IPS-20b (cell line): Measurements from ENCODE around the gene RASAL3.
"Not testable (repeated sequence)": the region's sequence is repeated elsewhere in the genome, so short reads cannot be mapped to it uniquely, and the experiment has no call there.

Experiments
- H3K27ac ChIP-seq: one replicate; pipeline ENCODE4 v1.5.1; 2013; ENCODE audit warnings: low read length
- H3K27me3 ChIP-seq: 2 replicates; pipeline ENCODE4 v1.6.1; 2013; ENCODE audit warnings: mild to moderate bottlenecking, low read length, inconsistent platforms; ENCODE audit not compliant: insufficient read depth
- H3K36me3 ChIP-seq: 2 replicates; pipeline ENCODE4 v1.6.1; 2013; ENCODE audit warnings: low read depth, mild to moderate bottlenecking, inconsistent platforms, low read length, moderate library complexity; ENCODE audit not compliant: insufficient read depth
- H3K4me1 ChIP-seq: 2 replicates; pipeline ENCODE4 v1.6.1; 2013; ENCODE audit warnings: mild to moderate bottlenecking, control low read depth, inconsistent platforms, low read length, moderate library complexity; ENCODE audit not compliant: insufficient read depth
- H3K4me3 ChIP-seq: 2 replicates; pipeline ENCODE4 v1.5.1; 2013; ENCODE audit warnings: mild to moderate bottlenecking, low read length, inconsistent platforms
- H3K9ac ChIP-seq: 2 replicates; pipeline ENCODE4 v1.6.1; 2013; ENCODE audit warnings: low read depth, mild to moderate bottlenecking, inconsistent platforms, low read length, moderate library complexity
- H3K9me3 ChIP-seq: 2 replicates; pipeline ENCODE4 v1.6.1; 2013; ENCODE audit warnings: mild to moderate bottlenecking, low read depth, low read length, inconsistent platforms; ENCODE audit not compliant: insufficient read depth

Gene RASAL3

GRCh38 chr19:15488489-15489226, 24.3 kb upstream of the RASAL3 start:
- Histone ChIP-seq H3K4me1 (no peaks in the 10 kb centered on the region), H3K36me3 (no peaks in the 10 kb centered on the region), H3K9me3 (peaks cover 40% of the 10 kb centered on the region), H3K9ac (no peak overlapping the region), H3K27ac (no peak overlapping the region), H3K27me3 (no peaks in the 10 kb centered on the region), H3K4me3 (no peak overlapping the region)

GRCh38 chr19:15487038-15487437, 22.7 kb upstream of the RASAL3 start:
- Histone ChIP-seq H3K9me3 (peaks cover 49% of the 10 kb centered on the region), H3K36me3 (no peaks in the 10 kb centered on the region), H3K4me3 (no peak overlapping the region), H3K27ac (no peak overlapping the region), H3K9ac (no peak overlapping the region), H3K4me1 (no peaks in the 10 kb centered on the region), H3K27me3 (no peaks in the 10 kb centered on the region)

- not testable (repeated sequence) for H3K9ac ChIP-seq, H3K4me3 ChIP-seq, H3K36me3 ChIP-seq, H3K27me3 ChIP-seq, H3K4me1 ChIP-seq, H3K27ac ChIP-seq
- H3K9me3 ChIP-seq, result peaks cover 52% of the 10 kb centered on the region
Observed at GRCh38 chr19:15485768-15486167, 21.4 kb upstream of the RASAL3 start.

- H3K4me3 ChIP-seq, H3K9ac ChIP-seq, H3K36me3 ChIP-seq, H3K27ac ChIP-seq, H3K27me3 ChIP-seq, H3K4me1 ChIP-seq: not testable (repeated sequence)
- H3K9me3 ChIP-seq, result peaks cover 51% of the 10 kb centered on the region
Observed at GRCh38 chr19:15480996-15481395, 16.7 kb upstream of the RASAL3 start.

GRCh38 chr19:15479391-15480345, 15.3 kb upstream of the RASAL3 start, which contains the start of gene PGLYRP2:
PGLYRP2 (minus strand) TSS chr19:15479501; CDS start chr19:15479371, 130 bp downstream.
- H3K27me3 ChIP-seq, result no peaks in the 10 kb centered on the region
- H3K9me3 ChIP-seq, result peaks cover 61% of the 10 kb centered on the region
- no peak within 1 kb of the TSS for H3K27ac ChIP-seq
- H3K4me3 ChIP-seq, result no peak within 1 kb of the TSS
- H3K4me1 ChIP-seq, result no peaks in the 10 kb centered on the region
- H3K9ac ChIP-seq, result no peak within 1 kb of the TSS
- H3K36me3 ChIP-seq, result no peaks in the 10 kb centered on the region

GRCh38 chr19:15476325-15476724, 12.0 kb upstream of the RASAL3 start:
- H3K27ac ChIP-seq, result no peak overlapping the region
- H3K36me3 ChIP-seq, result no peaks in the 10 kb centered on the region
- H3K9me3 ChIP-seq, result peaks cover 47% of the 10 kb centered on the region
- no peaks in the 10 kb centered on the region for H3K27me3 ChIP-seq
- H3K9ac ChIP-seq, result no peak overlapping the region
- H3K4me1 ChIP-seq, result no peaks in the 10 kb centered on the region
- no peak overlapping the region for H3K4me3 ChIP-seq

- H3K27me3 ChIP-seq, result peaks cover 3% of the 10 kb centered on the region; the same call in 1 of the 2 replicates
- no peaks in the 10 kb centered on the region for H3K36me3 ChIP-seq
- peaks cover 47% of the 10 kb centered on the region for H3K9me3 ChIP-seq
- H3K4me1 ChIP-seq, result no peaks in the 10 kb centered on the region
- no peak overlapping the region for H3K27ac ChIP-seq
- no peak overlapping the region for H3K9ac ChIP-seq
- H3K4me3 ChIP-seq, result no peak overlapping the region
Observed at GRCh38 chr19:15475611-15476010, 11.3 kb upstream of the RASAL3 start.

- H3K27me3 ChIP-seq, result peaks cover 7% of the 10 kb centered on the region
- H3K4me1 ChIP-seq, result no peaks in the 10 kb centered on the region
- H3K27ac ChIP-seq, result no peak overlapping the region
- H3K4me3 ChIP-seq, result no peak overlapping the region
- no peak overlapping the region for H3K9ac ChIP-seq
- H3K9me3 ChIP-seq, result peaks cover 42% of the 10 kb centered on the region
- no peaks in the 10 kb centered on the region for H3K36me3 ChIP-seq
Observed at GRCh38 chr19:15475169-15475568, 10.8 kb upstream of the RASAL3 start.

- not testable (repeated sequence) for H3K36me3 ChIP-seq, H3K9ac ChIP-seq, H3K4me1 ChIP-seq, H3K4me3 ChIP-seq, H3K27ac ChIP-seq
- Histone ChIP-seq H3K9me3 (peaks cover 33% of the 10 kb centered on the region), H3K27me3 (peaks cover 21% of the 10 kb centered on the region)
Observed at GRCh38 chr19:15473821-15474220, 9.5 kb upstream of the RASAL3 start.

- H3K9ac ChIP-seq, result no peak overlapping the region
- H3K27me3 ChIP-seq, result peaks cover 42% of the 10 kb centered on the region
- peaks cover 23% of the 10 kb centered on the region for H3K9me3 ChIP-seq
- no peaks in the 10 kb centered on the region for H3K36me3 ChIP-seq
- H3K4me3 ChIP-seq, result no peak overlapping the region
- H3K27ac ChIP-seq, result no peak overlapping the region
- H3K4me1 ChIP-seq, result no peaks in the 10 kb centered on the region
Observed at GRCh38 chr19:15471639-15472101, 7.3 kb upstream of the RASAL3 start.

GRCh38 chr19:15469513-15470297, 5.4 kb upstream of the RASAL3 start:
- Histone ChIP-seq H3K27me3 (peaks cover 50% of the 10 kb centered on the region), H3K4me3 (peak overlapping the region; percentile 59), H3K36me3 (no peaks in the 10 kb centered on the region), H3K4me1 (no peaks in the 10 kb centered on the region), H3K9me3 (peaks cover 5% of the 10 kb centered on the region; the same call in 1 of the 2 replicates), H3K9ac (no peak overlapping the region), H3K27ac (no peak overlapping the region)
